Stimulated activated CD4-positive, alpha-beta T cell treated with anti-CD3 and anti-CD28 coated beads, TNF-alpha, amount 100 ng/mL, for 4 hours (primary cell): Measurements from ENCODE around the gene TNIP1.

Experiments used
- DNase-seq, 3 experiments: peaks; one replicate each; pipeline ENCODE4 v3.0.0-alpha.2; 2020; ENCODE audit warnings: low read depth in 3 of 3

Gene TNIP1

GRCh38 chr5:151040211-151040747 lies 40.6 kb downstream of the TNIP1 start:
- no peak for DNase-seq

DNA sequence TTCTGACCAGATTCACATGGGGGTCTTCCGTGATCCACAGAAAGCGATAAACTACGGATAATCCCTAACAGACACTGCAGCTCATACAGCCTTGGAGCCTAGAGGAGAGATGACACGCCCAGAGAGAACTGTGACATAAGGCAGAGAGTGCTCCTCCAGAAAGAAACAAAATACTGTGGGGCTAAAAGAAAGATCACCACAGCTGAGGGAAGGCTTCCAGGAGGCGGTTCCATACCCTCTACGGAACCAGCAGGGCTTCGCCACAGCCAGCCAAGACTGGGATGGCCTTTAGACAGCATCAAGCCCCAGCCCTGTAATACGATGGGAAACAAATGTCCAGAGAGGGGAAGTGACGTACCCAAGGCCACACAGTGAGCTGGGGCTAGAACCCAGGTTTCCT lies 41.2 kb downstream of the TNIP1 start:
- DNase-seq = no peak

- DNase-seq = no peak
These were observed 42.0 kb downstream of the TNIP1 start for GRCh38 chr5:151038801-151039238.

GRCh38 chr5:151038412-151038745 lies 42.5 kb downstream of the TNIP1 start:
- DNase-seq = no peak

- no peak for DNase-seq
These were observed 43.0 kb downstream of the TNIP1 start for GRCh38 chr5:151037561-151038411.

- no peak for DNase-seq
These were observed 44.3 kb downstream of the TNIP1 start for GRCh38 chr5:151036556-151036955.

- no peak for DNase-seq
These were observed 46.1 kb downstream of the TNIP1 start for GRCh38 chr5:151034422-151035379.

DNA sequence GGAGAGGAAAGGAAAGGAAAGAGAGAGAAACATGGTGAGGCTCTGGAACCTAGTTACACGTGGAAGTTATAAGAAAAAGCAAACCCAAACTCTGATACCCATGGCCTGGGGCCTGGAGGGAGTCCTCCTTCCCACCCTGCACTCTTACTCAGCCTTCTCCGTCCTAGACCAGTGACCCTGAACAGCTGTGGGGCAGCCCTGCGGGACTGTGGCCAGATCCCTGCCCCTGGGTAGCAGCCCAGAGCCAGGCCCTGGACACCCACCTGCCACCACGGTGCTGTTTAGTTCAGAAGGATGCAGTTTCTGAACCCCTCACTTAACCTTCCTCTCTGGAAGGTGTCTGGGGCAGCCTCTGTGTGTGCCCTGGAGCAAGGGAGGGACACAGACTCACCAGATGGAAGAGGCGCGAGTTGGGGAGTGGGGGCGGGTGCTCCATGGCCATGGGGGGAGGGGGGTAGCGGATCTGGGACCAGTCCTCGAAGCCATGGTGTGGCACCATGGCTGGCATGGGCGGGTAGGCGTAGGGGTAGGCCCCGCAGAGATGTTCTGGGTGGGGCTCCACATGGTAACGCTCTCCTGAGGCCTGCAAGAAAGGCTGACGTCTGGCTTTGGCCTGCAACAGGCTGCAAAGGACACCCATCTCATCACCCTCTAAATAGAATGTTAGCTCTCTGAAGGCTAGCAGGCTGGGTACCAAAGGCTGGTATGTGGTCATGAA lies 47.5 kb downstream of the TNIP1 start:
- no peak for DNase-seq

- no peak for DNase-seq
These were observed 49.3 kb downstream of the TNIP1 start for GRCh38 chr5:151031554-151031953.

- DNase-seq = no peak
These were observed 50.5 kb downstream of the TNIP1 start for GRCh38 chr5:151030379-151030778.

DNA sequence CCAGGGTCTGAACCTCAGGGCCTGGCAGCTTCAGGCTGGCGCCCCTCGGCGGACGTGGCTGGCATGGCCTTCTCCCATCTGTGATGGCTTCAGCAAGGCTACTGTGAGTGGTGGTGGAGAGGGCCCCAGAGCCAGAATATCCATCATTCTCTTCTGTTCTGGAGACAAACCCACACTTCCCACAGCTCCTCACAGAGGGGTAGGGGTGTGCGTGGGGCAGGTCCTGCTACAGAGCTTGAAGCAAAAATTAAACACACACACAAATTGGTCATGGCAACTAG lies 50.8 kb downstream of the TNIP1 start:
- DNase-seq = no peak

- DNase-seq = no peak
These were observed 51.4 kb downstream of the TNIP1 start for GRCh38 chr5:151029179-151030055.

DNA sequence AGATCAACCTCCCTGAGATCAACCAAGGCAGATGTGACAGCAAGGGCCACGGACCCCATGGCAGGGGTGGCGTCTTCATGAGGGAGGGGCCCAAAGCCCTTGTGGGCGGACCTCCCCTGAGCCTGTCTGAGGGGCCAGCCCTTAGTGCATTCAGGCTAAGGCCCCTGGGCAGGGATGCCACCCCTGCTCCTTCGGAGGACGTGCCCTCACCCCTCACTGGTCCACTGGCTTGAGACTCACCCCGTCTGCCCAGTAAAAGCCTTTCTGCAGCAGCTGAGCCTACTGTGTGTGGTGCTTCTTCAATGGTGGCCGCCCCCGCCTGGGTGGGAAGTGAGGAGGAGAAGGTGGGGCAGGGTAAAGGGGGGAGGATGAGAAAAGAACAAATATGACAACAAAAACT lies 52.1 kb downstream of the TNIP1 start:
- no peak for DNase-seq

DNA sequence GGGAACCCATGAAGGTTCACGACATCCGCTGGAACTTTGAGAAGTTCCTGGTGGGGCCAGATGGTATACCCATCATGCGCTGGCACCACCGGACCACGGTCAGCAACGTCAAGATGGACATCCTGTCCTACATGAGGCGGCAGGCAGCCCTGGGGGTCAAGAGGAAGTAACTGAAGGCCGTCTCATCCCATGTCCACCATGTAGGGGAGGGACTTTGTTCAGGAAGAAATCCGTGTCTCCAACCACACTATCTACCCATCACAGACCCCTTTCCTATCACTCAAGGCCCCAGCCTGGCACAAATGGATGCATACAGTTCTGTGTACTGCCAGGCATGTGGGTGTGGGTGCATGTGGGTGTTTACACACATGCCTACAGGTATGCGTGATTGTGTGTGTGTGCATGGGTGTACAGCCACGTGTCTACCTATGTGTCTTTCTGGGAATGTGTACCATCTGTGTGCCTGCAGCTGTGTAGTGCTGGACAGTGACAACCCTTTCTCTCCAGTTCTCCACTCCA lies 52.8 kb downstream of the TNIP1 start:
- DNase-seq = no peak

DNA sequence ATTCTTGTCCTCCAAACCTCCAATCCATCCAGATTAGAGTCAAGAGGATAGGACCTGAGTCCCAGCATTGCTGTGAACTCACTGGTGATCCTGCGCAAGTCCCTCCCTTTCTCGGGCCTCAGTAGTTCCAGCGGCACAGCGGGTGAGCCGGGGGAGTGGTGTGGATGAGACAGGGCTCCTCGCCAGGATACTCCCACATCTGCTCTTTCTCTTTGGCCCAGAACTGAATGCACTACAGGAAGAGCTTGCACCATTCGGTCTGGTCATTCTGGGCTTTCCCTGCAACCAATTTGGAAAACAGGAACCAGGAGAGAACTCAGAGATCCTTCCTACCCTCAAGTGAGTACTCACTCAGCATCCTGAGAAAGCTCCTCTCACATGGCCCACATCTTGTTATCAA lies 54.2 kb downstream of the TNIP1 start:
- no peak for DNase-seq

DNA sequence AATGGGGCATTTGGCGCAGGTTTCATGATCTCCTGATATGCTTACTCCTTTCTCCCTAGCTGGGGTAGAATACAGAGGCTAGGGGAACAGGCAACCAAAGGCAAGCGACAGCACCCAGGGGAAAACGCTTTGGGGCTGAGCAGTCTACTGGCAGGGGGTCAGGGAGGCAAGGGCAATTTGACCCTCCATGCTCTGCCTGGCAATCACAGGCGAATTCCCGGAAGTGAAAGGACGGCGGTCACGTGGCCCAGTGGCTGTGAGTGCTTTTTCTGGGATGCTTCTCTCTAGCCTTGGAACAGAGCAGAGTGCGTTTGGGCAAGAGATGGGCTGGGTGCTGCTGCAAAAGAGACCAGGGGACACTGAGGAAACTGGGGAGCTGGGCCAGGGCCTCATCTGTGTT lies 54.7 kb downstream of the TNIP1 start:
- DNase-seq = no peak

DNA sequence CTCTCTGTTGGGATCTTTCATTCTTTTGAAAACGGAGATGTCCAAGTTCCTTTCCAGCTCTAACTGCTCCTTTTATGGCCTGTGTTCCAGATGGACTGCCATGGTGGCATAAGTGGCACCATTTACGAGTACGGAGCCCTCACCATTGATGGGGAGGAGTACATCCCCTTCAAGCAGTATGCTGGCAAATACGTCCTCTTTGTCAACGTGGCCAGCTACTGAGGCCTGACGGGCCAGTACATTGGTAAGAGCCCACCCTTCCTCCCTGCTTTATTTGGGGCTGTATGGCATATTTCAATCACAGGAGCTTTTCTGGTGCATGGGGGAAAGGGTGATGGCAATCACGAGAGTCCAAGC lies 55.6 kb downstream of the TNIP1 start:
- DNase-seq = no peak

DNA sequence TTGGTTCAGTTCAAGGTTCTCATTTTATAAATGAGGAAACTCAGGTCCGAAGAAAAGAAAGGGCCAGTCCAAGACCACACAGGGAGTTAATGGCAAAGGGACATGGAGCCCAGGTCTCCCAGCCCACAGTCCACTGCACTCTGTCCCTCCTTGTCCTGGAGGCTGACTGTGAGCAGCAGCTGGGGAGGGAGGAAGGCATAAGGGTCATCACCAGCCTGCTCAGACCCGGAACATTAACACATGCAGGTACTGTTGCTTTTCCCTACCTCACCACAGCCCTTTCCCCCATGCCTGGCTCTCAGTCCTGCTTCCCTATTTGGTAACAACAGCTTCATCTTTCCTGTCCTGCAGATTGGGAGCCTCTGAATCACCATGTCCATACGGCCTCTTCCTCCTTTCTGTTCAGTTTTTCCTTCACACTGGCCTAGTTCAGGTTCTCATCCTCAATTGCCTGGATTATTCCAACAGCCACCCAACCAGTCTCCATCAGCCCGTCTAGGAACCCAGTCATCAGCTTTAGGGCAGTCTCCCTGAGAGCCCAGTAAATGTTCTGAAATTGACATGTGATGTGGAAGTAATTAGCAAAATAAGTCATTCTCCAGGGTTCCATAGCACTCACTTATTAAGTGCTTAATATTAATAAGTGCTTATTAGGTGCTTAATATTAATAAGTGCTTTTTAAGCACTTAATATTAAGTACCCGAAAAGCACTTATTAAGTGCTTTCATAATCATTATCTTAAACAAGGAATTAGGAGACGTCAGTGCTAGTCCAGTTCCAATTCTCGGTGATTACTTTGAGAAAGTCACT lies 56.2 kb downstream of the TNIP1 start:
- no peak for DNase-seq

DNA sequence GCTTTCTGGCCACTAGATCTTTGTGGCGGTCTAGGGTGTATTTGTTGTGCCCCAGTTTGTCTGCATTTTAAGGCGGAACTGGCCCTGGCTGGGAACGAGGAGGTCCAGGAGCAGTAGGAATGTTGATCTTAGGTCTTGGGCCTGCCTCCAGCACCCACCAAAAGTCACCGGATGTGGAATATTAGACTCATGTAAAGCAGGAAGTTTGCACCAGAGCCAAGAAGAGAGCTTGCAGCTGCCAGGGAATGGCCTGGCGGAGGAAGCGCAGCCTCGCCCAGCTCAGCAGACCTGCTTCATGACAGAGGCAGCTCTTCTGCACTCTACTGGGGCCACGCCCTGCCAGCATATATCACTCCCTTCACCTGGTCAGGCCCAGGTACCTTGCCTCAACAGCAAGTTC lies 57.2 kb downstream of the TNIP1 start:
- no peak for DNase-seq

DNA sequence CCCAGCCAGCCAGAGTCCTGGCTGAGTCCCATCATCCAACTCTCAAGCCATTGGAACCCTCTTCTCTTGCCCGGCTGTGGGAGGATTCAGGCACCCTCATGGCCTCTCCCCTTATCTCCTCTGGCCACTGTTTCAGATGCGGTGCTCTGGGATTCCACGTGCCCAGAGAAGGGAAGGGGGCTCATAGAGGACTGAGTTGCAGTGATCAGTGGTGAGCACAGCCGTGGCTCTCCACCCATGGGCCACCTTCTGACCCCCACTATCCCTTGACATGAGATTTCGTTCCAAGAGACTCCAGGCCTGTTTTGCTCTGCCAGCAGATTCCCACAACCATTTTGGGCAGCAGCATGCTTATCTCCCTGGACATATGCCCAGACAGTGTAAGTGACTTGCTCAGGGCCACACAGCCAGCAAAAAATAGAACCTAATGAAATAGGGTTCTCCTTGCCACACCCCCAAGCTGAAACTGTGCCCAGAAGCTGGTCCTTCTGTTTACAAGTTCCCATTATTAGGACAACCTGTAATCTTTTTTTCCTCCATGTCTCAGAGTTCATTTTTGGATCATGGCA lies 57.7 kb downstream of the TNIP1 start:
- no peak for DNase-seq
